ENCODE measurements around the gene UGT1A10. TPM values are rescaled to one million over a fixed set of nuclear protein-coding genes. Genes with fewer than 3 reads are reported as not detected.

UGT1A10 gene
- total RNA-seq, 1 experiment from 2014 or later: not detected

DNA sequence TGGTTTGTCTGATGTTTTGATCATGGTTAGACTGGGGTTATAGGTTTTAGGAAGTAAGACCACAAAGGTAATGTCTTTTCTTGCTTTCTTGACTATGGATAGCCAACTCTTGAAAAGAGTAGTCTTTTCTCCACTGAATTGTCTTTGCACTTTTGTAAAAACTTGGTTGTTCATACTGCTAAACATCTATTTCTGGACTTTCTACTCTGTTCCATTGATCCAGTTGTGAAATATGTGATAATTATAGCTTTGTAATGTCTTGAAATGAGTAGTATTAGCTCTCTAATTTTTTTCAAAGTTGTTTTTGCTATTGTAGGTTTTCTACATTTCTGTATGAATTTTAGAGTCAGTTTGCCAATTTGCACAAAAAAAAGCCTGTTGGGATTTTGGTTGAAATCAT is 22.4 kb downstream of the UGT1A10 start:
- no peak overlapping the region for H4K91ac ChIP-seq (ENCODE audit: insufficient read length, low read depth, low read length)
- Mint-ChIP-seq H3K4me3 (no peak overlapping the region), H3K36me3 (ENCODE audit: insufficient read depth in 1 of 3, low read depth in 3 of 3) (no peaks in the 10 kb centered on the region), H3K27me3 (ENCODE audit: low read depth) (peaks cover 6% of the 10 kb centered on the region), H3K27ac (no peak overlapping the region), H3K9me3 (peaks cover 0 to 3% of the 10 kb centered on the region in 2 experiments; a peak in 3 of 5 replicates), H3K4me1 (no peaks in the 10 kb centered on the region)
- DNase-seq: no peak
- no peak overlapping the region for H2AFZ ChIP-seq (ENCODE audit: low read length)
- TF ChIP-seq, protein P1, sequence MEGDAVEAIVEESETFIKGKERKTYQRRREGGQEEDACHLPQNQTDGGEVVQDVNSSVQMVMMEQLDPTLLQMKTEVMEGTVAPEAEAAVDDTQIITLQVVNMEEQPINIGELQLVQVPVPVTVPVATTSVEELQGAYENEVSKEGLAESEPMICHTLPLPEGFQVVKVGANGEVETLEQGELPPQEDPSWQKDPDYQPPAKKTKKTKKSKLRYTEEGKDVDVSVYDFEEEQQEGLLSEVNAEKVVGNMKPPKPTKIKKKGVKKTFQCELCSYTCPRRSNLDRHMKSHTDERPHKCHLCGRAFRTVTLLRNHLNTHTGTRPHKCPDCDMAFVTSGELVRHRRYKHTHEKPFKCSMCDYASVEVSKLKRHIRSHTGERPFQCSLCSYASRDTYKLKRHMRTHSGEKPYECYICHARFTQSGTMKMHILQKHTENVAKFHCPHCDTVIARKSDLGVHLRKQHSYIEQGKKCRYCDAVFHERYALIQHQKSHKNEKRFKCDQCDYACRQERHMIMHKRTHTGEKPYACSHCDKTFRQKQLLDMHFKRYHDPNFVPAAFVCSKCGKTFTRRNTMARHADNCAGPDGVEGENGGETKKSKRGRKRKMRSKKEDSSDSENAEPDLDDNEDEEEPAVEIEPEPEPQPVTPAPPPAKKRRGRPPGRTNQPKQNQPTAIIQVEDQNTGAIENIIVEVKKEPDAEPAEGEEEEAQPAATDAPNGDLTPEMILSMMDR (conservative IDR thresholded peaks at IDR 0.05): no peak
- no peak overlapping the region for H4K5ac ChIP-seq (ENCODE audit: insufficient read length, low read depth, low read length)
- no peak overlapping the region for H2AK5ac ChIP-seq (ENCODE audit: insufficient read length, low read length)
- H2BK120ac ChIP-seq (ENCODE audit: low read depth, low read length, poor library complexity, severe bottlenecking): no peak overlapping the region
- H3K27me3 ChIP-seq (ENCODE audit: insufficient read depth, low read length): no peaks in the 10 kb centered on the region
- H3K56ac ChIP-seq (ENCODE audit: insufficient read length, low read depth, low read length): no peak overlapping the region
- H4K20me1 ChIP-seq (ENCODE audit: control insufficient read depth, insufficient read depth, insufficient read length): no peaks in the 10 kb centered on the region
- no peak overlapping the region for H3K23ac ChIP-seq (ENCODE audit: insufficient read length, low read depth, low read length)
- no peak overlapping the region for H2BK5ac ChIP-seq (ENCODE audit: insufficient read length, low read length)
- no peak overlapping the region for H3K27ac ChIP-seq (ENCODE audit: insufficient read length, low read depth, low read length)
- no peak overlapping the region for H3K14ac ChIP-seq (ENCODE audit: insufficient read depth, low read length)
- no peak overlapping the region for H3K9ac ChIP-seq (ENCODE audit: extremely low read depth, insufficient read length, low read length)
- no peaks in the 10 kb centered on the region for H3K79me1 ChIP-seq (ENCODE audit: insufficient read depth, low read depth, low read length, poor library complexity, severe bottlenecking)
- H3K4ac ChIP-seq (ENCODE audit: low read depth, low read length): no peak overlapping the region
- no peak overlapping the region for H2BK20ac ChIP-seq (ENCODE audit: low read depth, low read length, poor library complexity, severe bottlenecking)
- H2BK15ac ChIP-seq (ENCODE audit: low read depth, low read length): no peak overlapping the region
- no peak overlapping the region for H3T11ph ChIP-seq (ENCODE audit: low read length)
- H3K4me2 ChIP-seq (ENCODE audit: insufficient read depth, insufficient read length, low read length): no peak overlapping the region
- no peak overlapping the region for H3K18ac ChIP-seq (ENCODE audit: insufficient read length, low read depth, low read length)
- no peak overlapping the region for H2BK12ac ChIP-seq (ENCODE audit: insufficient read length, low read depth, low read length)
- H3K79me2 ChIP-seq (ENCODE audit: insufficient read depth, low read length): no peaks in the 10 kb centered on the region
- H3K4me1 ChIP-seq (ENCODE audit: insufficient read depth, low read length): no peaks in the 10 kb centered on the region
- no peak overlapping the region for H4K8ac ChIP-seq (replicated peaks; ENCODE audit: insufficient read length, low read depth, low read length)
- no peaks in the 10 kb centered on the region for H3K9me3 ChIP-seq (ENCODE audit: control insufficient read depth, low read depth, low read length)
- H3K23me2 ChIP-seq (ENCODE audit: insufficient read length, low read depth, low read length, poor library complexity, severe bottlenecking): no peaks in the 10 kb centered on the region
